Mesenteric fat pad (tissue), 1 donor: ENCODE data around the gene ARPIN. TPM values are rescaled to one million over a fixed set of nuclear protein-coding genes. Genes with fewer than 3 reads are reported as not detected.
"Not testable (repeated sequence)": the region's sequence is repeated elsewhere in the genome, so short reads cannot be mapped to it uniquely, and the experiment has no call there.

Experiments used
- DNase-seq: peaks from one replicate; pipeline ENCODE4 v3.0.0-alpha.2; 2020; ENCODE audit warnings: low spot score
- long read RNA-seq: library from polyadenylated mRNA; unstranded; transcript quantifications from one replicate; pipeline ENCODE4 v2.0.0, GENCODE V29; 2020
- total RNA-seq: library from RNA; stranded (reverse); fragmentation: NEBNext Ultra II Directional; extraction: Animal tissue kit (Norgen Biotek cat#: 25700); gene quantifications from one replicate; pipeline ENCODE4 v1.2.1, GENCODE V29; 2021
- donor health status: DM: yes; HTN: yes; CAD: no.

The ARPIN gene
- total RNA-seq: 17.7 TPM
- long read RNA-seq, full-length matches to known transcripts: 32 of 38 reads
- long read RNA-seq, partial matches to known transcripts: 0 of 38 reads
- long read RNA-seq, other reads (novel, unspliced or antisense): 6 of 38 reads

DNA sequence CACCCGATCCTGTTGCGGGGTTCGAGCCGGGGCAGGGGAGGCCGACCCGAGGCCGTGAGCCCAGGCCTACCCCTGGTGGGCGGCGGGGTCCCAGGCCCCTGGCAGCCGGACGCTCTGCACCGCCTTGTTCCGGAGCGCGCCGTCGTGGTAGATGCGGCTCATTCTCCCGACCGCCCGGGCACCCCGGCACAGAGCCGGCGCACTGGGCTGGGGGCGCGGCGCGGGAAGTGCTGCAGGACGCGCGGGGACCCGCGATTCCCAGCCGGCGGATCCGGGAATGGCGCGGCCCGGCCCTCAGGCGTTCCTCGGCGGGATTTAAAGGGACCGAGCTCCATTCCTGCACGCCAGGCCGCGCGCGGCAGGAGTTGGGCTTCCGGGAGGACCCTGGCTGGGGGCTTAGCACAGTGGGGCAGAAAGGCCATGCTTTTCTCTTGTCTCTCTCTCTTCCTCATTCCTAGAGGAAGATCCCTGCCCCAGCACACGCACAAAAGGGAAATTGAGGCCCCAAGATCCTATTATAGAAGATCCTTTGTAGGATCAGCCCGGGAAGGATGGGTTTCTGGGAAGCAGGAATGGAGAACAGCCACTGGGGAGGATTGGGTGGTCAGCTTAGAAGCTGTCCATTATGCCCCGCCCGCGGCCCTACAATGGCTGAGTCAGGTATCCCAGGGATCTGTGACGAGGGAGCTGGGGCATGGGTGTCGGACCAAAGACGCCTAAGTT lies at the start of gene ARPIN:
ARPIN (minus strand) TSS at position 279 of the 723 bp plus-strand sequence; CDS start at position 162, 117 bp downstream.
- DNase-seq: peak; percentile 89

DNA sequence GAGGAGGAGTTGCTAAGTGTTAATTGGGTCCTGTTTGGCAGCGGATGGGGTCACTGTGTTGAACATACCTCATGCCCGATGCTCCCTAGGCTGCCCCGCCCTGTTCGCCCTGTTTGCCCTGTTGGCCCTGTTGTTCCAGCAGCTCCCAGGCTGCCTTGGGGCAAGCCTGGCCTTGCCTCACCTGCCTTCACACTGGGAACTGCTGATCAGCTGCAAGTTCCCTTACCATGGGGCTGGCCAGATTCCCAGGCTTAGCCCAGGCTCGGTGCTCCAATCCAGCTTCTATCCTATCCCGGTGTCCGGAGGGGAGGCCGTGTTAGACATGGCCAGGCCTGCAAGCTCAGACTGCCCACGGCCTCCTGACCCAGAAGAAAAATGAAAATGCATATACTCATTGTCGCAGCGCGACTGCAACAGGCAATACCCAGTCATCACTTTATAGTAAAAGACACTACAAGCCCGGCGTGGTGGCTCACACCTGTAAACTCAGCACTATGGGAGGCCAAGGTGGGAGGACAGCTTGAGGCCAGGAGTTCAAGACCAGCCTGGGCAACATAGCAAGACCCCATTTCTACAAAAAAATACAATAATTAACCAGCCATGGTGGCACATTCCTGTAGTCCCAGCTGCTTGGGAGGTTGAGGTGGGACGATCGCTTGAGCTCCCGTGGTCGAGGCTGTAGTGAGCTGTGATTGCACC lies 45.5 kb upstream of the ARPIN start:
- DNase-seq: peak; percentile 83

DNA sequence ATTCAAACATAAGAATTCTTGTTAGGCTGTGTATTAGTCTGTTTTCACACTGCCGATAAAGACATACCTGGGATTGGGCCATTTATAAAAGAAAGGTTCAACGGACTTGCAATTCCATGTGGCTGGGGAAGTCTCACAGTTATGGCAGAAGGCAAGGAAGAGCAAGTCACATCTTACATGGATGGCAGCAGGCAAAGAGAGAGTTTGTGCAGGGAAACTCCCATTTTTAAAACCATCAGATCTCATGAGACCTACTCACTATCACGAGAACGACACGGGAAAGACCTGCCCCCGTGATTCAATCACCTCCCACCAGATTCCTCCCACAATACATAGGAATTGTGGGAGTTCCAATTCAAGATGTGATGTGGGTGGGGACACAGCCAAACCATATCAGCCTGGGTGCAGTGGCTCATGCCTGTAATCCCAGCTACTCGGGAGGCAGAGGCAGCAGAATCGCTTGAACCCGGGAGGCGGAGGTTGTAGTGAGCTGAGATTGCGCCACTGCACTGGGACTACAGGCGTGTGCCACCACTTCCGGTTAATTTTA lies 42.8 kb upstream of the ARPIN start:
- peak; percentile 45 for DNase-seq

DNA sequence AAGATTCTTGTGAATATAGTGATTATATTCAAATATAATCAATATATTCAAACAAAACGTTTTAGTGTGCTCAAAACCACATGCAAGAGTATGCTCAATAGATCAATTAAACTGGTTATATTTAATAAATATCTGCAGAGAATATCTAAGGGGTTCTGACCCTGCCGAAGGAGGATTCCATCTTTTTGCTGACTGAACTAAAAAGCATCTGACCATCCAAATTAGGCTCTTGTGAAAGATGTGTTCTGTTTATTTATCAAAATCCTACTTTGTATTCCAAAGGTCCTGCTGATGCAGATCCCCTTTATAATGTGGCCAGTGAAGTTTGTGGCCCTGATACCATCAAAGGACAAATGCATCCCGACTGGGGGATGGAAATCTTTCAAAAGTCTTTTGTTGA lies 41.8 kb upstream of the ARPIN start:
- no peak for DNase-seq

DNA sequence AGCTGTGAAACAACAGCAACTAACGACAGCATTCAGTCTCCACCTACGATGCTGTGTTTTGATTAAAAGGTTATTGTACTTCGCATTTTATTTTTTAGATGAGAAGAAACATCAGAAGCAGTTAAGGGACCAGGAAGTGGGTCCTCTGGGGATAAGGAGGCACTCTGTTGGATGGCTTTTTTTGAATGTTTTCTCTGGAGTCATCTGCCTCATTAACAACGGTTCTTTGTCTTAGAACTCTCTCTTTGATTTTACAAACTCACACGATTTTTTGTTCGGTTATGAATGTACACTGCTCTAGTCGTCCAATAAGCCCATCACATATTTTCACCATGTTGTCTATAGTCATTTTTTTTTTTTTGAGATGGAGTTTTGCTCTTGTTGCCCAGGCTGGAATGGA lies 36.0 kb upstream of the ARPIN start:
- DNase-seq: no peak

DNA sequence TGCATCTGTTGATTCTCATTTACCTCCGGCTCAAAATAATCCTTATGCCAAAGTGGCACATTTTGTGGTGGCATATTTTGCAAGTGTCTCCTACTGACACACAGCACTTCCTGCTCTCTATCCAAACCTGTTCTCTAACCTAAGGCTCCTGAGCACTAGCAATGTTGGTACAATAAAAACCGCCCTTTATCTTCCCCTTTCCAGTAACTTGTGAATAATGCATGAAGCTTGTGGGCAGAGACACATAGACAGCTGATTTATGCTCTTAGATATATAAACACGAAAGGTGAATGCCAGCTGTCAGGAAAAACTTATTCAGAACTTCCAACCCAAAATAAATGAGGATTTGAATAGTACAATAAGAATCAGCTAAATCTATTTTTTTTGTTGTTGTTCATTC lies 34.6 kb upstream of the ARPIN start:
- DNase-seq: no peak

DNA sequence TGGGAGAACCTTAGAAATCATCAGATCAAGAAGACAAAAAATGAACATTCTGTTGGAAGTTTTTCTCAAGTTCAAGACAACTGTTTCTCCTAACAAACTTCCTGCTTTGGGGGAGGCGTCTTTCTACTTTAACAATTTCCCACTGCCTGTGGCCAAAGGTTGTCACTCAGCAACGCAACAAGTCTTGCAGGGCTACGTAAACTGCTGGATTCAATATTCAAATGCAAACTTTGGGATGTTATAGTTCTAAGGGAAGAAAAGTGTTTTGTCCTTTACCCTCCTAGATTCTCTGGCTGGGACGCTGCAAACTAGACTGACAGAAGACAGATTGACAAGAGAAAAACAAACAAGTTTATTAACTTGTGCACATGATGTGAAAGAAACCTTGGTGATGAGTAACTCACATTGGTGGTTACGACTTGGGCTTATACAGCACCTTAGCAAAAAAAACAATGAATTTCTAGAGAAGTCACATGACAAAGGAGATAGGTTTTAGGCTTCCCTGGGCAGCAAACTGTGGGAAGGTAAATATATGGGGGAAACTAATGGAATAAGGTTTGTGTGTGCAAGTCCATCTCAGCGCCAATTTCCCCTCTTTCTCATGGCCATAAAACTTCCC lies 34.0 kb upstream of the ARPIN start:
- no peak for DNase-seq

DNA sequence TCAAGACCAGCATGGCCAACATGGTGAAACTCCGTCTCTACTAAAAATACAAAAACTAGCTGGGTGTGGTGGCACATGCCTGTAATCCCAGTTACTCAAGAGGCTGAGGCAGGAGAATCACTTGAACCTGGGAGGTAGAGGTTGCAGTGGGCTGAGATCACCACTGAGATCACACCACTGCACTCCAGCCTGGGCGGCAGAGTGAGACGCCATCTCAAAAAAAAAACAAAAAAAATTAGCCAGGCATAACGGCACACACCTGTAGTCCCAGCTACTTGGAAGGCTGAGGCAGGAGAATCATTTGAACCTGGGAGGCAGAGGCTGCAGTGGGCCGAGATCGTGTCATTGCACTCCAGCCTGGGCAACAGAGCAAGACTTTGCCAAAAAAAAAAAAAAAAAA lies 31.0 kb upstream of the ARPIN start:
- not testable (repeated sequence) for DNase-seq

DNA sequence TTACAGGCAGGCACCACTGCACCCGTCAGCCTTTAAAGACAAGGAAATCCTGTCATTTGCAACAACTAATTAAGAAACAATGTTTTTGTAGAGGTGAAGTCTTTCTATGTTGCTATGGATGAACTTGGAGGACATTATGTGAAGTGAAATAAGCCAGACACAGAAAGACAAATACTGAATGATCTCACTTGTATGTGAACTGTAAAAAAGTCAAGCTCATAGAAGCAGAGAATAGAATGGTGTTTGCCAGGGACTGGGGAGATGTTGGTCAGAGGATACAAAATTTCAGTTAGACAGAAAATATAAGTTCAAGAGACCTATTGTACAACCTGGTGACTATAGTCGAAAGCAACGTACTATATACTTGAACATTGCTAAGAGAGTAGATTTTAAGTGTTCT lies 27.2 kb upstream of the ARPIN start:
- DNase-seq: no peak

DNA sequence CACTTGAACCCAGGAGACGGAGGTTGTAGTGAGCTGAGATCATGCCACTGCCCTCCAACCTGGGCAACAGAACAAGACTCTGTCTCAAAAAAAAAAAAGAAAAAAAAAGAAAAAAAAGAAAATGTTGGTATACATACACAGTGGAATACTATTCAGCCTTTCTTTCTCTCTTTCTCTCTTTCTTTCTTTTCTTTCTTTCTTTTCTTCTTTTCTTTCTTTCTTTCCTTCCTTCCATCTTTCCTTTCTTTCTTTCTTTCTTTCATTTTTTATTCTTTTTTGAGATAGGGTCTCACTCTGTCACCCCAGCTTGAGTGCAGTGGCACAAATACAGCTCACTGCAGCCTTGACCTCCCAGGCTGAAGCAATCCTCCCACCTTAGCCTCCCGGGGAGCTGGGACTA lies 26.6 kb upstream of the ARPIN start:
- DNase-seq: not testable (repeated sequence)

DNA sequence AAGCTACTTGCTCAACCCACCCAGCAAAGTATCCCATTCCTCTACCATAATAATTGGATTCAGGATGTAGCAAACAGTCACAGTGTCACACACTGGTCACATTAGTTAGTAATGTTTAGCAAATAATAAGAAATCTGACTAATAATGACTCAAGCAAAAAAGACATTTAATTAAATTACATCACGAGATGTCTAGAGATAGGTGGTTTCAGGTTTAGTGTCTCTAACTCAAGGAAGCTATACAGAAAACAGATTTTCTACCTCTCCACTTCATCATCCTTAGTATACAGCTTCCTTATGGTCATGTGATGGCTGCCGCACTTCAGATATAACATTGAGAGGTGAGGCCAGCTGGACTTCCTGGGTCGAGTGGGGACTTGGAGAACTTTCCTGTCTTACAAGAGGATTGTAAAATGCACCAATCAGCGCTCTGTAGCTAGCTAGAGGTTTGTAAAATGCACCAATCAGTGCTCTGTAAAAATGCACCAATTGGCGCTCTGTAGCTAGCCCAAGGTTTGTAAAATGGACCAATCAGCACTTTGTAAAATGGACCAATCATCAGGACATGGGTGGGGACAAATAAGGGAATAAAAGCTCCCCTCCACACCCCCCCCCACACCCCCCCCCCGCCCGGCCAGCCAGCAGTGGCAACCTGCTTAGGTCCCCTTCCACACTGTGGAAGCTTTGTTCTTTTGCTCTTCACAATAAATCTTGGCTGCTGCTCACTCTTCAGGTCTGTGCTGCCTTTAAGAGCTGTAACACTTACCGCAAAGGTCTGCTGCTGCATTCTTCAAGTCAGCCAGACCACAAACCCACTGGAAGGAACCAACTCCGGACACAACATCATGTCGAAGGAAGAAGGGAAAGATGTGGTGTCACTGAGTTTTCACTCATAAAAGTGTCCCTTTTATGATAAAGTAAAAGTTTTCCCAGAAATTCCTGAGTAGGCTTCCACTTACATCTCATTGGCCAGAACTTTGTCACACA lies 24.9 kb upstream of the ARPIN start:
- DNase-seq: no peak

DNA sequence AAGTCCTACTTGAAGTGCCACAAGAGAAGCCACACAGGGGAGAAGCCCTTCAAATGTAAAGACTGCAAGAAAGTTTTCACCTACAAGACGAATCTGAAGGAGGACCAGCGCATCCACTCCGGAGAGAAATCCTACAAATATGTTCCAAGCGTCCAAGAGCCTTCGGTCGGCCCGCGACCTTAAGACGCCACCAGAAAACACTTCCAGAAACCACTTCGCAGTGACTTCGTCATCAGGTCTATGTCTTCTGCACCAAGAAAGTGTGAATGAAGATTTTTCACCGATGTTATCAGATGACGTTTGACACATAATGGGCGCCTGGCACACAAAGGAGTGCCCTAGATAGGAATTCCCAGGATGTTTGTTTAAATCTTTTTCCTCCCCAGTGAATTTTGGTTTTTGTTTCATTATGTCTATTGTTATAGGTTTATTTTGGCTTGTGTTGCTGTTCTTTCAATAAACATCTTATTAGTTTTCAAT lies 24.1 kb upstream of the ARPIN start:
- no peak for DNase-seq

DNA sequence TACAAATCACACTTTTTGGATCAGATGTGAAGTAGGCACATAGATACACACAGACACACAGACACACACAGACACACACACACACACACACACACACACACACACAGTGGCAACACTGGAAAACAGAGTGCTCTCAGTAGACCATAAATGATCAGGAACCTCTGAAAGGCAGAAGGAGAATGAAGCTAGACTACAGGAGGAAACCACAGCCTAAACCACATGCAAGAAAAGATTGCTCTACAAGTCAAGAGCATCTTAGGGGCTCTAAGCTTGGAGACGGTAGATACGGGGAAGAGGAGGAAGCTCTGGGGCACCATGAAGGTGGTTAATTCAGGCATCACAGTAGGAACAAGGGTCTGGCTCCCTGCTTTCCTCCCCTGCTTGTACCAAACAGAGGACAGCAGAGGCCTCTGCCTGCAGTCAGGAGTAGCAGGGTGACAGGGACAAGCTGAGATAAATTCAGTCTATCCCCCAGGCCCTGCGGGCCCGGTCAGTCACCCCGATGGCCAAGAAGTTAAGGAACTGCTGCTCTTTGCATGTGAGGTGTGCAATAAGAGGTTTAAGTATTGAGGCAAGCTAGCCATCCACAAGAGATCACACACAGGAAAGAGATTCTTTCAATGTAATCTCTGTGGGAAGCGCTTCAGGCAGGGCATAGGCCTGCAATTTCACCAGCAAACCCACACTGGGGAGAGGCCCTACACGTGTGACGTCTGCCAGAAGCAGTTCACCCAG lies 23.5 kb upstream of the ARPIN start:
- peak; percentile 43 for DNase-seq

DNA sequence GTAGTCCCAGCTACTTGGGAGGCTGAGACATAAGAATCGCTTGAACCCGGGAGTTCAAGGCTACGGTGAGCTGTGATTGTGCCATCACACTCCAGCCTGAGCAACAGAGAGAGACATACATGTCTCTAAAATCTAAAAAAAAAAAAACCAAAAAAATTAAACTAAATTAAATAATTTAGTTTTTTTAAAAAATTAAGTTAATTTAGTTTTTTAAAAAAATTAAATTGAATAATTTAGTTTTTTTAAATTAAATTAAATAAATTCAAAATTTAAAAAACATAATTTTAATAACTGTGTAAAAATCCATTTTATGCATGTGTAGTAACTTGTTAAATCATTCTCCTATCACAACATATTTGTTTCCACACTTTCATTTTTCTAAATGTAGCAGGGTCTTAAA lies 20.1 kb upstream of the ARPIN start:
- no peak for DNase-seq

DNA sequence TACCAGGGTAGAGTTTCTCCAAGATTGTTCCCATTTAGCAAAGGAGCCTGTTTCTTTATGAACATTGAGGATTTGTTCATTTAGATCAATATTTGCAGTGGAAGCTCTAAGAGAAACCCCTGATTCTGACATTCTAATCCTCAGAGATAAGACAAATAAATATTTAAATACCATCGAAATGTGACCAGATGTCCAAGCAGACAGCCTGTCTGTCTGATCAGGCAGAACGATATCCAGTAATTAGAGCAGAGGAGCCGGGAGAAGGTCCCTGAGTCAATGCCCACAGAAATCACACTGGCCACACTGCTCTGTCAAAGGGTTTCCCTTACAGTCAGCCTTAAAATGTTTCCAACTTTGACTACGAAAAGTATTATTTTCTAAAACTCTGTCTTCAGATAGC lies 15.7 kb upstream of the ARPIN start:
- no peak for DNase-seq

DNA sequence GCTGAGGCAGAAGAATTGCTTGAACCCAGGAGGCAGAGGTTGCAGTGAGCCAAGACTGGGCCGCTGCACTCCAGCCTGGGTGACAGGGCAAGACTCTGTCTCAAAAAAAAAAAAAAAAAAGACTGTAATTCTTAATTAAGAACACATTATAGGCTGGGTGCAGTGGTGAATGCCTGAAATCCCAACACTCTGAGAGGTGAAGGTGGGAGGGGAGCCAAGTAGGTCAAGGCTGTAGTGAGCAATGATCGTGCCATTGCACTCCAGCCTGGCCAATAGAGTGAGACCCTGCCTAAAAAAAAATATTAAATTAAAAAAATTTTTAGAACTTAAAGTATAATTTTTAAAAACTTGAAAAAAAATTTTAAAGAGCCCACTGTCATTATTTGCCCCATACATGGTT lies 13.4 kb upstream of the ARPIN start:
- no peak for DNase-seq

DNA sequence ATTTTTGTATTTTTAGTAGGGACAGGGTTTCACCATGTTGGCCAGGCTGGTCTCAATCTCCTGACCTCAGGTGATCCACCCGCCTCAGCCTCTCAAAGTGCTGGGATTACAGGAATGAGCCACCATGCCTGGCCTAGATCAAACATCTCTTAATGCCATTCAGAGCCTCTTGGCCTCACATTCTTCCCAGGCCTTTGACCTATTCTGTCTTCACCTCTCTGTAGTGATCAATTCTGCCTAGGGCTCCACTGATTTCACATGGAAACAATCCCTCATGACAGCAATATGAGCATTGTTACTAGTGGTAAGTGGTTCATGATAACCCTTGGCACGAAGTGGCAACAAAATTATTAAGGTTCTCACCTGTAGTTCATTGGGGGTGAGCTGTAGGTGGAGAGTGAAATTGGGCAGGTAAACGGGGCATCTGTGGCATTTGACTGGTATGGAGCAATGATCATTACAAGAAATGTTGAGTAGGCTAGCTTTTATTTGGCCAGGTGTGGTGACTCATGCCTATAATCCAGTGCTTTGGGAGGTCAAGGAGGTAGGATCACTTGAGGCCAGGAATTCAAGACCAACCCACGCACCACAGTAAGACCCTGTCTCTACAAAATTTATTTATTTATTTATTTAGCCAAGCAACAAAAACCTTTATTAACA lies 4.8 kb upstream of the ARPIN start:
- no peak for DNase-seq

DNA sequence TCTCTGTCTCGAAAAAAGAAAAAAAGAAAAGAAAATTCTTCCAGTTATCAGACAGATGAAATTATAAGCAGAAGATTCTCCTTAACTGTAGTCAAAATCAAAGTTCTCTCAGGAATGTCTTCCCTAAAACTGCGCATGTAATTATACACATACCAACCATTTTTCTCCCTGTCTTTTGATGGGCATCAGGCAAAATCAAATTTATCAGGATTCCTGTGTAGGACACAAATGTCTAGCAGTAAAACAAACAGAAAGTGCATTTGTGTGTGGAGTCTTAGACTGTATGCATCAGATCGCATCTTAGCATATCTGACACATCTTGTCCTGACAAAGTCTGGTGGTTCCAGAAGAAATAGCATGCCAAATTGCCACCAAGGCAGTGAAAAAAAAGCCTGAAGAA lies 3.9 kb upstream of the ARPIN start:
- no peak for DNase-seq

DNA sequence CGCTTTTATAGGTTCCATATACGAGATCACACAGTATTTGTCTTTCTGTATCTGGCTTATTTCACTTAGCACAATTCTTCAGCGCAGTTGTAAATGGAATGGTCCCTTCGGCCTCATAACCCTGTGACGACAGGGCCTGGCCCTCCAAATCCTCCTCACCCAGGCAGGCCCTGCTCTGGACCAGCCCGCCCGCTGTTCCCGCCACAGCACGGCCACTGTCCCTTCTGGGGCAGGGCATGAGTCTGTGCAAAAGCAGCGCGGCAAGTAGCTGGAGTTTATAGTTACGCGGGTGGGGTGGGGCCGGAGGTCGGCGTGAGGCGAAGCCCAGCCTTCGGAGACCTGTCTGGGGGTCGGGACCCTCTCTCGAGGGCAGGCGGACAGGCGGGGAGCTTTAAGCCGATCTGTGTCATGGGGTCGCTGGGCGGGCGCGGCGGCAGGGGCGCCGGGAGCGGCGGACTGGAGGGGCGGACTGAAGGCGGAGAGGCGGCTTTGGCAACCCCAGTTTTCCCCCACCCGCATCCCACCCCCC lies 543 bp downstream of the ARPIN start:
- peak; percentile 90 for DNase-seq
